ENCODE measurements around the gene LPP.

DNA sequence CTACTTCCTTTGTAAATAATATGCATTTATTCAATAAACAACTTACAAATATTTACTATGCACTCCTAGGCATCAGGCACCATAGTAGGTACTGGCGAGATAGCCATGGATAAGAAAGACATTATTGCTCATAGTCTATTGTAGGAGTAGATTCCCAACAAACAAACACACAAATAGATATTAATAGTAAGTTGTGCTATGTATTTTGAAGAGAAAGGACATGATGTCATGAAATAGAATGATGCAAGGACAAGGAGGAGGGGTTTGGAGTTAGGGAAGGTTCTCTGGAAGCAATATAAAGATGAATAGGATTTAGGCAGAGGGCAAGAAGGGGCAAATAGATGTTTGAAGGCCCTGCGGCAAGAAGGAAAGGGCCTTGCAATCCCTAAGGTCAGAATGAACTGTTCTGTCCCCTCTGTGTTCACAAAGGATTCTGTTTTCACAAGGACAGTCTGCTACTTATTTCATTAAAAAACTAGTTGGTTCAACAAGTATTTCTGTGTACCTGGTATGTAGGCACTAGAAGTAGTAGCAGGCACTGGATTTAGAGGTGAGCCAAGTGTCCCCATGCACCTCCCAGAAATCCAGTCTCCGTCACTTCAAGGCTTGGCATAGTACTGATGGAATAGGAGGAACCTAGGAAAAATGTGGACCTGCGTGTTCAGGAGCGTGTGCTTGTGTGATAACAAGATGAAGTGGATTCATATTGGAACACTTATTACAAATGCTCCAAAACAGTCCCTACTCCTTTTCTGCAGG, 786.0 kb downstream of the LPP start:
- TF ChIP-seq, protein P1, sequence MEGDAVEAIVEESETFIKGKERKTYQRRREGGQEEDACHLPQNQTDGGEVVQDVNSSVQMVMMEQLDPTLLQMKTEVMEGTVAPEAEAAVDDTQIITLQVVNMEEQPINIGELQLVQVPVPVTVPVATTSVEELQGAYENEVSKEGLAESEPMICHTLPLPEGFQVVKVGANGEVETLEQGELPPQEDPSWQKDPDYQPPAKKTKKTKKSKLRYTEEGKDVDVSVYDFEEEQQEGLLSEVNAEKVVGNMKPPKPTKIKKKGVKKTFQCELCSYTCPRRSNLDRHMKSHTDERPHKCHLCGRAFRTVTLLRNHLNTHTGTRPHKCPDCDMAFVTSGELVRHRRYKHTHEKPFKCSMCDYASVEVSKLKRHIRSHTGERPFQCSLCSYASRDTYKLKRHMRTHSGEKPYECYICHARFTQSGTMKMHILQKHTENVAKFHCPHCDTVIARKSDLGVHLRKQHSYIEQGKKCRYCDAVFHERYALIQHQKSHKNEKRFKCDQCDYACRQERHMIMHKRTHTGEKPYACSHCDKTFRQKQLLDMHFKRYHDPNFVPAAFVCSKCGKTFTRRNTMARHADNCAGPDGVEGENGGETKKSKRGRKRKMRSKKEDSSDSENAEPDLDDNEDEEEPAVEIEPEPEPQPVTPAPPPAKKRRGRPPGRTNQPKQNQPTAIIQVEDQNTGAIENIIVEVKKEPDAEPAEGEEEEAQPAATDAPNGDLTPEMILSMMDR (IDR thresholded peaks at IDR 0.05; ENCODE audit: low read length) = no peak
- no peak for TF ChIP-seq EZH2 (optimal IDR thresholded peaks at IDR 0.05; ENCODE audit: low read depth, low read length)

All from MM.1S (cell line).